Right lobe of liver (tissue), 6 donors: Measurements from ENCODE around the gene PIAS4. TPM values are rescaled to one million over a fixed set of nuclear protein-coding genes. Genes with fewer than 3 reads are reported as not detected.

Experiments
- ATAC-seq, 4 donors: fragments of 200-7000 bp; cut with Tn5 transposase; one replicate each; pipeline ENCODE4 v1.9.1; 2020; ENCODE audit warnings: mild to moderate bottlenecking in 4 of 4, moderate library complexity in 4 of 4
- DNase-seq, 3 donors: peaks; one replicate each; pipeline ENCODE4 v3.0.0-alpha.2; 2020
- H3K27ac ChIP-seq, 3 donors: fragments of 200-600 bp; one replicate each; pipeline ENCODE4 v1.8.0; 2022
- H3K27me3 ChIP-seq, 2 donors: fragments of 200-600 bp; one replicate each; pipeline ENCODE4 v1.8.0; 2022
- H3K36me3 ChIP-seq, 4 donors: fragments of 200-600 bp; sonication (generic) in 1 of 4; one replicate each; pipeline versions ENCODE4 v1.5.1 to v1.8.0; 2017 to 2022; ENCODE audit warnings: control low read depth in 1 of 4
- H3K4me1 ChIP-seq, 4 donors: fragments of 200-600 bp; sonication (generic) in 1 of 4; one replicate each; pipeline versions ENCODE4 v1.5.1 to v1.8.0; 2017 to 2022; ENCODE audit warnings: control low read depth in 1 of 4
- H3K4me3 ChIP-seq, 3 donors: fragments of 200-600 bp; one replicate each; pipeline ENCODE4 v1.8.0; 2022
- H3K9me3 ChIP-seq, 4 donors: fragments of 200-600 bp; sonication (generic) in 1 of 4; one replicate each; pipeline versions ENCODE4 v1.5.1 to v1.8.0; 2017 to 2022; ENCODE audit warnings: control low read depth in 1 of 4
- POLR2A ChIP-seq: fragments of 450-650 bp; IDR thresholded peaks from one replicate; pipeline ENCODE4 v1.6.1; 2017; ENCODE audit warnings: antibody characterized with exemption, mild to moderate bottlenecking
- WGBS: methylation state at CpG from one replicate; pipeline ENCODE4 v1.1.6; 2018; ENCODE audit warnings: low coverage, low lambda C conversion rate; ENCODE audit not compliant: insufficient coverage; ENCODE audit errors: missing lambda C conversion rate; 5-methylcytosine and 5-hydroxymethylcytosine counted together
- intact Hi-C, 2 donors: fragments of 100-400 bp; cut with DNase I; formaldehyde crosslinking; loops; one replicate each; pipeline versions ENCODE4 v1.11.2 to v1.14.1; 2022
- total RNA-seq, 6 experiments: library from RNA; depleted of rRNA in 2 of 6; stranded (reverse); fragments of >200 nt in 2 of 6; fragmentation: NEBNext Ultra II Directional in 3 of 6; extraction: Animal tissue kit (Norgen Biotek cat#: 25700) in 3 of 6; gene quantifications; one replicate each; pipeline versions ENCODE4 v1.1.0 to v1.2.4, GENCODE V29; 2016 to 2023
- TF ChIP-seq, protein P1 (sequence below), 4 donors: fragments of 200-600 bp in 3 of 4; fragments of 450-650 bp in 1 of 4; IDR thresholded peaks; one replicate each; pipeline versions ENCODE4 v1.5.1 to v1.8.0; 2016 to 2022; ENCODE audit warnings: antibody characterized with exemption in 4 of 4, mild to moderate bottlenecking in 2 of 4
- donor health status: DM: no; HTN: yes; CAD: no.
- donor health status: DM: no; HTN: no; CAD: no.
- donor health status: DM: no; HTN: no; CAD: no.
- donor health status: DM: no; HTN: yes; CAD: no.
- donor health status: DM: no; HTN: yes; CAD: no.

The PIAS4 gene
- total RNA-seq, 6 experiments from 2014 or later, result 9.9 to 20.0 (median 14.9) TPM

DNA sequence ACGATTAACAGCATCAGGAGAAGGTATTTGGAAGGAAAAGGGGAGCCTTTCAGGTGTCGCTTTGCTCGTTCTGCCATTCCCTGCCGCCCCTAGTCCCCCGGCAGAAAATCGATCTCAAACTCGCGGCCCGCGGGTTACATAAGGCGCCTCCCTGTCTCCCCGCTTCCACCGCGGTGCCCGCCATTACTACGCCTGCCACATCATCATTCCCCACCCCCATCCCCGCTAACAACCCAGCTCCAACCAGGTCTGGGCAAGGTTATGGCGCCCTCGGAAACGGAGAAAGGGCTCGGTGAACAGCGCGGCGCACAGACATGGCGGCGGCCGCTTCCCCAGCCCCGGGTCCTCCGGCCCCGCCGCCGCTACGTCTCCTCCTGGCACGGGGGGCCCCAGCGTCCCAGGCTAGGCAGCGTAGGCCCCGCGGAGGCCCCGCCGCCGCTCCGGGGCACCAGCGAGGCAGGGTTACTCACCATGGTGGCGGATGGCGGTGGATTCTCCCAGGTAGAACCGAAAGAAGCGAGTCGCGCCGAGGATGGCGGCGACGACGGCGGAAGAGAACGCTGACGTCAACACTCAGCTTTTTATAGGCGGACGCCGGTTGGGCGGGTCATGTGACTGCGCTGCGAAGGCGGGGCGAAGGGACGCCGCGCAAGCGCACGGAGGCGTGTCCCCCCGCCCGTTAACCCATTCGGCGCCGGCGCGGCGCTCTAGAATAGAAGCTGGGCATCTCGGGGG lies 22.5 kb upstream of the PIAS4 start, which contains the start of gene EEF2:
Gene EEF2 (minus strand): TSS at position 556 of the 735 bp plus-strand sequence. CDS start 83 bp downstream, at position 473.
- WGBS, result 0% methylated on average over 44 of the region's 80 CpGs
- H3K27ac ChIP-seq, result peak within 1 kb of the TSS; percentile 91 to 96 (median 96)
- no peaks in the 10 kb centered on the region for H3K27me3 ChIP-seq
- peak; percentile 91 to 93 (median 92) for DNase-seq
- no peaks in the 10 kb centered on the region for H3K9me3 ChIP-seq
- ATAC-seq, result peak; percentile 42 to 64 (median 52)
- intact Hi-C loops, result no loop called here
- TF ChIP-seq, protein P1, sequence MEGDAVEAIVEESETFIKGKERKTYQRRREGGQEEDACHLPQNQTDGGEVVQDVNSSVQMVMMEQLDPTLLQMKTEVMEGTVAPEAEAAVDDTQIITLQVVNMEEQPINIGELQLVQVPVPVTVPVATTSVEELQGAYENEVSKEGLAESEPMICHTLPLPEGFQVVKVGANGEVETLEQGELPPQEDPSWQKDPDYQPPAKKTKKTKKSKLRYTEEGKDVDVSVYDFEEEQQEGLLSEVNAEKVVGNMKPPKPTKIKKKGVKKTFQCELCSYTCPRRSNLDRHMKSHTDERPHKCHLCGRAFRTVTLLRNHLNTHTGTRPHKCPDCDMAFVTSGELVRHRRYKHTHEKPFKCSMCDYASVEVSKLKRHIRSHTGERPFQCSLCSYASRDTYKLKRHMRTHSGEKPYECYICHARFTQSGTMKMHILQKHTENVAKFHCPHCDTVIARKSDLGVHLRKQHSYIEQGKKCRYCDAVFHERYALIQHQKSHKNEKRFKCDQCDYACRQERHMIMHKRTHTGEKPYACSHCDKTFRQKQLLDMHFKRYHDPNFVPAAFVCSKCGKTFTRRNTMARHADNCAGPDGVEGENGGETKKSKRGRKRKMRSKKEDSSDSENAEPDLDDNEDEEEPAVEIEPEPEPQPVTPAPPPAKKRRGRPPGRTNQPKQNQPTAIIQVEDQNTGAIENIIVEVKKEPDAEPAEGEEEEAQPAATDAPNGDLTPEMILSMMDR (IDR thresholded peaks at IDR 0.05), result no peak
- TF ChIP-seq POLR2A, result peak; percentile 100
- peaks cover 35 to 40% (median 37%) of the 10 kb centered on the region in 4 donors for H3K36me3 ChIP-seq
- H3K4me1 ChIP-seq, result peaks cover 0 to 33% (median 18%) of the 10 kb centered on the region in 4 donors
- H3K4me3 ChIP-seq, result peak within 1 kb of the TSS; percentile 91 to 99 (median 96)

DNA sequence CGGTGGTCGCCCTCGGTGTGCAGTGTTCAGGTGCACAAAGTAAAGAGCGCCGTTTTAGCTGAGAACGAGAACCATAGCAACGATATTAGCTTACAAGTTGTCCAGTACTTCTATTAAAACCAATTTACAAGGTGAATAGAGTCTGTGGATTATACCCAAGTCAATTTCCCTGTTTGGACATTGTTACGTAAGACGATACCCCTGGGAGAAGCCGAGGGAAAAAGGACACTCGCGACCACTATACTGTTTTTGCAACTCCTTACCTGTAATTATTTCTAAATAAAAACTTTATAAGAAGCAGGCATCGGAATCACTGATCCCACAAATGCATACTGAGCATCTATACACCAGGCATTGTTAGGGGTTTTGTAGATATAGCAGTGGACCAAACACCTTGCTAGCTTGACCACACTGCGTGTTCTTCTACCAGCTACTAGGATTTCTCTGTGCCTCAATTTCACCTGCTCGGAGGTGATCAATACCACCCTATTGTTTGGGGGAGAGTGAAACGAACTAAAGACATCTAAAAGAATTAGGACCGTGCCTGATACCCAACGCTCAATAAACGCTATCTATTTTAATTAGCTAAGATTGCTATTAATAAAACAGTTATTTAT lies 21.8 kb upstream of the PIAS4 start:
- WGBS, result 3% methylated on average over 18 of the region's 19 CpGs
- Histone ChIP-seq H3K27me3 (no peaks in the 10 kb centered on the region), H3K4me1 (peaks cover 0 to 33% (median 18%) of the 10 kb centered on the region in 4 donors), H3K36me3 (peaks cover 28 to 33% (median 30%) of the 10 kb centered on the region in 4 donors), H3K4me3 (peak overlapping the region; percentile 91 to 99 (median 96)), H3K9me3 (no peaks in the 10 kb centered on the region), H3K27ac (peak overlapping the region; percentile 6 to 96 (median 96))
- TF ChIP-seq, protein P1 (IDR thresholded peaks at IDR 0.05), result no peak
- TF ChIP-seq POLR2A, result no peak
- intact Hi-C loops, result no loop called here
- DNase-seq, result no peak
- ATAC-seq, result no peak

DNA sequence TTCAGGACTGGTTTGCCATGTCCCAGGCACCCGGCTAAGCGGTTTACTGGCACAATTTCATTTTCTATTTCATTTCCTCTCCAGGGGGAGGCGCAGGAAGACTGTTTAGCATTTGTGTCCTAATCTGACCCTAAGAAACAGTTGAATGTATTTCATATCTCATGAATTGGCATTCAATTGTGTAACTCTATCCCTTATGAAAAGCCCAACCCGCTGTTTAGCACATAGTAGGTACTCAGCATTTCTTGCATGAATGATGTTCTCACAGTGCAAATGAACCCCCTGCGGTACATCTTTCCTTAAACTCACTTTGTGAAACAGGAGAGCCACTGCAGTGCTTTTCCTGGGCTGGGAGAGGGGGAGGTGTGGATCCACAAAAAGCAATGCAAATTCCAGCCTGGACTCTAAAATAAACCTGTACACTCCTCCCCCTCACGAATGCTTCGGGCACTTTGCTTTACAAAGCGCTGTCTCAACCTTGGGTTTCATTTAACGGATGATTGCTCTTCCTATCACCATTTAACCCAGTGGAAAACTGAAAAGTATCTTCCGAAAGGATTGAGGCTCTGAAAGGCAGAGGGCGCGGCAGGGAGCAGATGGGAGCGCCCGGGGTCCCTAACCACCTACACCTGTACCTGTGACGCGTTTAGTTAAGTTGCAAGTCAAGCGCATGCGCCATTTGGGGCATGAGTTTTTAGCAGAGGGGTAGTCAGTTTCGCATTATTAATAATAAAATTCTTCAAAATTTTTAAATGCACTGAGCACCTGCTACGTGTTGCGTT lies 21.1 kb upstream of the PIAS4 start:
- intact Hi-C loops, result no loop called here
- peaks cover 21 to 26% (median 24%) of the 10 kb centered on the region in 4 donors for H3K36me3 ChIP-seq
- ATAC-seq (peak; percentile 11 to 38 (median 26)), DNase-seq (peak in 1 of 3 donors; percentile 61)
- 3% methylated on average over 21 of the region's 21 CpGs for WGBS
- no peak for TF ChIP-seq POLR2A
- TF ChIP-seq, protein P1 (IDR thresholded peaks at IDR 0.05), result peak; percentile 54 to 70 (median 65)
- H3K4me3 ChIP-seq, result peak overlapping the region; percentile 91 to 99 (median 96)
- H3K4me1 ChIP-seq, result peaks cover 0 to 33% (median 18%) of the 10 kb centered on the region in 4 donors
- H3K9me3 ChIP-seq, result no peaks in the 10 kb centered on the region
- no peaks in the 10 kb centered on the region for H3K27me3 ChIP-seq
- peak overlapping the region; percentile 6 to 96 (median 39) for H3K27ac ChIP-seq

DNA sequence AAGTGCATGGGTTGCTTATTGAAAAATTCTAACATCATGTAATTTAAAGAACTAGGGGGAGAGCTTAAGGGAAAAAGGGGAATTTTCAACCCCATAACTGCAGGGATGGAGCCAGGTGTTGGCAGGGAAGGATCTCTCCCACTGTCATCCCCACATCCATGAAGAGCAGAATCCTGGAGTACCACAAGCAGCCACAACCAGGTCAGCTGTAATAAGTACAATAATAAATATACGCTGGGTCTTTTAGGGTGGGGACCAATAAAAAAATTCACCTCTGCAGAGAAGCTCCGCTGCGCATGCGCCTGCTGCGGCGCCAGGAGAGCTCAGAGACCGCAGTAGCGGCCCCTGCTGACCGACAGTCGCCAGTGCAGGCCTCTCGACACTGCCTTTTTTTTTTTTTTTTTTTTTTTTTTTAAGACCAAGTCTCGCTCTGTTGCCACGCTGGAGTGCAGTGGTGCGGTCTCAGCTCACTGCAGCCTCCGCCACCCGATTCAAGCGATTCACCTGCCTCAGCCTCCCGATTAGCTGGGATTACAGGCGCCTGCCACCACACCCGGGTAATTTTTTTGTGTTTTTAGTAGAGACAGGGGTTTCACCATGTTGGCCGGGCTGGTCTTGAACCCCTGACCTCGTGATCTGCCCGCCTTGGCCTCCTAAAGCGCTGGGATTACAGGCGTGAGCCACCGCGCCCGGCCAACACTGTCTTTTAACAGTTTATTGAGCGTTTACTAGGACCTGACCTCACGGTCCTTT lies 19.7 kb upstream of the PIAS4 start:
- intact Hi-C loops, result no loop called here

More for the DNA sequence above, 19.7 kb upstream of the PIAS4 start:
- Histone ChIP-seq H3K4me1 (peaks cover 0 to 33% (median 18%) of the 10 kb centered on the region in 4 donors), H3K27ac (no peak overlapping the region), H3K27me3 (no peaks in the 10 kb centered on the region), H3K4me3 (peak overlapping the region in 1 of 3 donors; percentile 99), H3K36me3 (peaks cover 8 to 13% (median 11%) of the 10 kb centered on the region in 4 donors), H3K9me3 (no peaks in the 10 kb centered on the region)
- TF ChIP-seq POLR2A, result no peak
- TF ChIP-seq, protein P1 (IDR thresholded peaks at IDR 0.05), result peak; percentile 75 to 94 (median 90)
- ATAC-seq (peak; percentile 35 to 54 (median 49)), DNase-seq (peak; percentile 88 to 91 (median 89))
- 7% methylated on average over 18 of the region's 30 CpGs for WGBS
